GM12878 (cell line): ENCODE results near the gene SLCO2B1. TPM values are rescaled to one million over a fixed set of nuclear protein-coding genes. Genes with fewer than 3 reads are reported as not detected.

Experiments
- ATAC-seq: fragments of 200-7000 bp; cut with Tn5 transposase; 3 replicates; pipeline ENCODE4 v1.9.1; 2020; ENCODE audit warnings: mild to moderate bottlenecking, moderate library complexity
- BruUV-seq: library from RNA; stranded (reverse); fragments of 400-500 nt; replicated peaks from 2 replicates; lab custom pipeline; 2021; lab: Mats Ljungman, UMichigan
- CTCF ChIA-PET: fragments of 300-600 bp; sonication (Branson Sonifier 250); formaldehyde crosslinking; extraction: SDS; loops from one replicate; lab custom pipeline; 2021; ENCODE audit warnings: inconsistent platforms; lab: Yijun Ruan, JAX
- POLR2A ChIA-PET: fragments of 350-600 bp; formaldehyde crosslinking; extraction: SDS; loops from one replicate; lab custom pipeline; 2021; ENCODE audit warnings: inconsistent platforms; lab: Charles Lee
- RAD21 ChIA-PET: fragments of 300-600 bp; sonication (Branson Sonifier 250); formaldehyde crosslinking; loops from one replicate; lab custom pipeline; 2023; ENCODE audit warnings: antibody characterized with exemption; ENCODE audit not compliant: unreplicated experiment; lab: Charles Lee
- SMC1A ChIA-PET: fragments of 300-600 bp; sonication (Branson Sonifier 250); formaldehyde crosslinking; loops from one replicate; lab custom pipeline; 2023; ENCODE audit not compliant: unreplicated experiment, uncharacterized antibody; lab: Charles Lee
- DNase-seq: peaks from one replicate; pipeline ENCODE4 v3.0.0-alpha.2; 2011; ENCODE audit warnings: low read depth, low spot score
- FAIRE-seq: peaks from 3 replicates; lab custom pipeline; 2011; peaks lifted over from hg19 to GRCh38; lab: Jason Lieb, UNC
- H2AFZ ChIP-seq: 2 replicates; pipeline ENCODE4 v1.6.0; 2011; ENCODE audit warnings: low read depth, low read length, control low read depth; ENCODE audit not compliant: control insufficient read depth
- H3K27ac ChIP-seq: 2 replicates; pipeline ENCODE4 v1.5.1; 2011; ENCODE audit warnings: control low read depth; ENCODE audit not compliant: control insufficient read depth, insufficient read depth
- H3K27me3 ChIP-seq, 2 experiments: replicated peaks in 1 of 2; 2 replicates each; pipeline versions ENCODE4 v1.6.0 to v1.6.1; 2011; ENCODE audit warnings: low read length in 1 of 2; ENCODE audit not compliant: control insufficient read depth in 2 of 2, insufficient read depth in 2 of 2
- H3K36me3 ChIP-seq, 2 experiments: 2 replicates each; pipeline ENCODE4 v1.5.1; 2011; ENCODE audit warnings: low read length in 1 of 2; ENCODE audit not compliant: control insufficient read depth in 2 of 2, insufficient read depth in 2 of 2
- H3K4me1 ChIP-seq: 2 replicates; pipeline ENCODE4 v1.6.1; 2011; ENCODE audit warnings: mild to moderate bottlenecking, low read length, moderate library complexity, mixed read lengths; ENCODE audit not compliant: control insufficient read depth, insufficient read depth
- H3K4me2 ChIP-seq: 2 replicates; pipeline ENCODE4 v1.6.0; 2011; ENCODE audit warnings: control low read depth; ENCODE audit not compliant: control insufficient read depth, insufficient read depth
- H3K4me3 ChIP-seq: fragments of 200-600 bp; sonication (generic); 2 replicates; pipeline ENCODE4 v1.5.1; 2016
- H3K79me2 ChIP-seq: 2 replicates; pipeline ENCODE4 v1.6.0; 2011; ENCODE audit warnings: low read length; ENCODE audit not compliant: control insufficient read depth, insufficient read depth
- H3K9ac ChIP-seq: 2 replicates; pipeline ENCODE4 v1.8.0; 2011; ENCODE audit warnings: low read length, control low read depth, mixed read lengths; ENCODE audit not compliant: control insufficient read depth, insufficient read depth
- H3K9me3 ChIP-seq: replicated peaks from 3 replicates; pipeline ENCODE4 v1.5.1; 2011; ENCODE audit warnings: mild to moderate bottlenecking, low read length; ENCODE audit not compliant: control insufficient read depth, insufficient read depth
- H4K20me1 ChIP-seq: 2 replicates; pipeline ENCODE4 v1.6.0; 2011; ENCODE audit not compliant: control insufficient read depth, insufficient read depth
- FOS ChIP-seq: IDR thresholded peaks from 3 replicates; pipeline ENCODE4 v1.6.1; 2011; ENCODE audit warnings: borderline replicate concordance; ENCODE audit not compliant: insufficient read length; ENCODE audit errors: extremely low read depth
- GABPA ChIP-seq: IDR thresholded peaks from 2 replicates; pipeline ENCODE4 v1.6.1; 2014; ENCODE audit warnings: antibody characterized with exemption, low read depth, mild to moderate bottlenecking, inconsistent platforms
- JUNB ChIP-seq: IDR thresholded peaks from 2 replicates; pipeline ENCODE4 v1.6.1; 2016; ENCODE audit warnings: antibody characterized with exemption, mild to moderate bottlenecking
- SIX5 ChIP-seq: IDR thresholded peaks from 2 replicates; pipeline ENCODE4 v1.6.1; 2011; ENCODE audit warnings: mild to moderate bottlenecking, low read depth, low read length, moderate library complexity; ENCODE audit not compliant: severe bottlenecking
- SUPT20H ChIP-seq: IDR thresholded peaks from 2 replicates; pipeline ENCODE4 v1.6.1; 2011; ENCODE audit warnings: low read depth, mild to moderate bottlenecking, low read length, moderate library complexity, borderline replicate concordance; ENCODE audit not compliant: control insufficient read depth
- TAF1 ChIP-seq: IDR thresholded peaks from 2 replicates; pipeline ENCODE4 v1.6.1; 2011; ENCODE audit warnings: mild to moderate bottlenecking, low read depth, low read length, borderline replicate concordance
- WGBS: methylation state at CpG from one replicate; pipeline ENCODE4 v1.1.6; 2016; ENCODE audit warnings: low lambda C conversion rate; ENCODE audit not compliant: insufficient replicate concordance, insufficient coverage; ENCODE audit errors: missing lambda C conversion rate; 5-methylcytosine and 5-hydroxymethylcytosine counted together
- in situ Hi-C: fragments of 300-500 bp; cut with MboI; formaldehyde crosslinking; loops from 9 replicates; pipeline ENCODE4 v1.14.3; 2018; ENCODE audit warnings: mixed read lengths
- intact Hi-C: fragments of 100-400 bp; cut with micrococcal nuclease; formaldehyde crosslinking; loops from one replicate; pipeline ENCODE4 v1.14.2; 2022; ENCODE audit not compliant: unreplicated experiment
- polyA plus RNA-seq, 11 experiments: library from polyadenylated mRNA; depleted of rRNA in 4 of 11; unstranded in 6 of 11; stranded (reverse) in 5 of 11; fragments of >200 nt; fragmentation: Nextera tagmentation in 4 of 11; fragmentation: Illumina TruSeq in 1 of 11; extraction: Ambion mirVana in 4 of 11; extraction: Trizol in 1 of 11; gene quantifications; 1 replicate in 1 of 11; 2 replicates in 10 of 11; pipeline versions ENCODE4 v1.2.1 to v1.2.3, GENCODE V29; 2011 to 2016; ENCODE audit warnings: inconsistent platforms in 2 of 11, missing spikeins in 2 of 11, low read depth in 1 of 11
- total RNA-seq, 4 experiments: library from RNA; depleted of rRNA in 3 of 4; stranded (reverse); fragments of >200 nt in 3 of 4; fragmentation: Illumina TruSeq in 1 of 4; extraction: Trizol in 1 of 4; gene quantifications; 2 replicates each; pipeline versions ENCODE4 v1.2.1 to v1.2.3, GENCODE V29; 2013 to 2021
- TF ChIP-seq, protein P1 (sequence below): fragments of 450-650 bp; IDR thresholded peaks from 2 replicates; pipeline ENCODE4 v1.6.1; 2018; ENCODE audit warnings: mild to moderate bottlenecking, low read depth, moderate library complexity; ENCODE audit not compliant: partially characterized antibody
- TF ChIP-seq, protein P2 (sequence below): fragments of 450-650 bp; IDR thresholded peaks from 2 replicates; pipeline ENCODE4 v1.6.1; 2018; ENCODE audit warnings: borderline replicate concordance, mild to moderate bottlenecking; ENCODE audit not compliant: partially characterized antibody
- TF ChIP-seq, protein P3 (sequence below): fragments of 450-650 bp; IDR thresholded peaks from 2 replicates; pipeline ENCODE4 v1.6.1; 2014; ENCODE audit warnings: mild to moderate bottlenecking
- TF ChIP-seq, protein P4 (sequence below), 3 experiments: IDR thresholded peaks in 2 of 3; conservative IDR thresholded peaks in 1 of 3; 2 replicates each; pipeline ENCODE4 v1.5.1; 2011; ENCODE audit warnings: low read depth in 3 of 3, low read length in 3 of 3, mild to moderate bottlenecking in 3 of 3, control low read depth in 2 of 3, moderate library complexity in 2 of 3, inconsistent platforms in 1 of 3, mixed read lengths in 1 of 3; ENCODE audit not compliant: control insufficient read depth in 2 of 3, insufficient read depth in 1 of 3; ENCODE audit errors: extremely low read depth in 1 of 3
- TF ChIP-seq, protein P5 (sequence below): fragments of 450-650 bp; IDR thresholded peaks from 2 replicates; pipeline ENCODE4 v1.6.1; 2017; ENCODE audit warnings: low read depth, mild to moderate bottlenecking, moderate library complexity

The SLCO2B1 gene
- total and polyA plus RNA-seq, 10 of the 15 experiments (the other 5 are each of a cell fraction or from before 2014, with no cell fraction given) = 0.05 to 3.5 (median 0.93) TPM; not detected in 2

DNA sequence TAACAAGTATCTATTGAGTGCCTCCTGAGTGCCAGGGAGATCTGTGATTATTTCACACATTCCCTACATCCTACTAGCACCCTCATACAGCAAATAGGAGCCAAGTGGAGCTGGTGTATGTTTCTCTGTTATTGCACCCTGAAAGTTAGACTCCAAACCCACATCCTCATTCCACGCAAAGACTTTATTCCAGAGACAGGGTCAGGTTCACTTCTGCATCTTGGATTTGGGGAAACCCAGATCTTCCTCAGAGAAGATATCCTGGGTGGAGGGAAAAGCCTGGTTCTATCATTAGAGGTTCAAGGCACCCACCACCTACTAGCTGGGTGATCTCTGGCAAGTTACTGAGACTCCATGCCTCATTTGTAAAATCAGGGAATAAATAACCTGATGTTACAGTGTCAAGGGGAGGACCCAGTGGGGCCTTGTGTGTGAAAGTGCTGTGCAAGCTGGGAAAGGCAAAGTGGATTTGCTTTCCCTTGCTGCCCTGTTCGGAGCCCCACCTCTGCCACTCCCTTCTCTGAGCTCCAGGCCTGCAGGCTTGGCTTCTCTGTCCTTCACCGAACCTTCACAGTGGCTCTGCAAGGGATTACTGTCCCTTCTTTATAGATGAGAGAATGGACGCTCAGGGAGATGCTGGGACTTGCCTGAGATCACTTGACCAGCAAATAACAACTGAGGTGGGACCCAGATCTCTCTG lies 991 bp upstream of the SLCO2B1 start:
- BruUV-seq = no TSS peak
- no peaks in the 10 kb centered on the region for H4K20me1 ChIP-seq
- H3K79me2 ChIP-seq = no peaks in the 10 kb centered on the region
- H3K4me1 ChIP-seq = no peaks in the 10 kb centered on the region
- ChIA-PET POLR2A (no interaction called here), SMC1A (interaction anchor here (1.3 to 12.0 kb wide), 2 partner anchors 9 to 55 kb away, joined by 4 to 111 read pairs; no protein-coding TSS in a partner anchor), CTCF (interaction anchor here (0.8 to 3.1 kb wide), 5 partner anchors 9 to 115 kb away, joined by 3 to 18 read pairs (median 4); no protein-coding TSS in a partner anchor), RAD21 (interaction anchor here (0.9 to 1.3 kb wide), 3 partner anchors 9 to 127 kb away, joined by 3 read pairs; no protein-coding TSS in a partner anchor)
- no peak overlapping the region for H3K27ac ChIP-seq
- no peak overlapping the region for H3K9ac ChIP-seq
- no peak overlapping the region for H2AFZ ChIP-seq
- no peak for FAIRE-seq
- no peaks in the 10 kb centered on the region for H3K36me3 ChIP-seq
- no peak for ATAC-seq
- DNase-seq = no peak
- H3K4me2 ChIP-seq = no peak overlapping the region
- H3K4me3 ChIP-seq = no peak overlapping the region
- intact Hi-C loops (no loop called here), in situ Hi-C loops (loop anchor here (5.0 kb wide), 2 partner anchors 52 to 97 kb away; no protein-coding TSS in a partner anchor)
- no peaks in the 10 kb centered on the region for H3K9me3 ChIP-seq
- whole genome bisulfite sequencing = 1% methylated on average over 4 of the region's 4 CpGs
- no peaks in the 10 kb centered on the region for H3K27me3 ChIP-seq
- no peak for TF ChIP-seq TAF1
- TF ChIP-seq GABPA = no peak
- TF ChIP-seq FOS = no peak
- TF ChIP-seq, protein P1, sequence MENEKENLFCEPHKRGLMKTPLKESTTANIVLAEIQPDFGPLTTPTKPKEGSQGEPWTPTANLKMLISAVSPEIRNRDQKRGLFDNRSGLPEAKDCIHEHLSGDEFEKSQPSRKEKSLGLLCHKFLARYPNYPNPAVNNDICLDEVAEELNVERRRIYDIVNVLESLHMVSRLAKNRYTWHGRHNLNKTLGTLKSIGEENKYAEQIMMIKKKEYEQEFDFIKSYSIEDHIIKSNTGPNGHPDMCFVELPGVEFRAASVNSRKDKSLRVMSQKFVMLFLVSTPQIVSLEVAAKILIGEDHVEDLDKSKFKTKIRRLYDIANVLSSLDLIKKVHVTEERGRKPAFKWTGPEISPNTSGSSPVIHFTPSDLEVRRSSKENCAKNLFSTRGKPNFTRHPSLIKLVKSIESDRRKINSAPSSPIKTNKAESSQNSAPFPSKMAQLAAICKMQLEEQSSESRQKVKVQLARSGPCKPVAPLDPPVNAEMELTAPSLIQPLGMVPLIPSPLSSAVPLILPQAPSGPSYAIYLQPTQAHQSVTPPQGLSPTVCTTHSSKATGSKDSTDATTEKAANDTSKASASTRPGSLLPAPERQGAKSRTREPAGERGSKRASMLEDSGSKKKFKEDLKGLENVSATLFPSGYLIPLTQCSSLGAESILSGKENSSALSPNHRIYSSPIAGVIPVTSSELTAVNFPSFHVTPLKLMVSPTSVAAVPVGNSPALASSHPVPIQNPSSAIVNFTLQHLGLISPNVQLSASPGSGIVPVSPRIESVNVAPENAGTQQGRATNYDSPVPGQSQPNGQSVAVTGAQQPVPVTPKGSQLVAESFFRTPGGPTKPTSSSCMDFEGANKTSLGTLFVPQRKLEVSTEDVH = no peak
- TF ChIP-seq, protein P2, sequence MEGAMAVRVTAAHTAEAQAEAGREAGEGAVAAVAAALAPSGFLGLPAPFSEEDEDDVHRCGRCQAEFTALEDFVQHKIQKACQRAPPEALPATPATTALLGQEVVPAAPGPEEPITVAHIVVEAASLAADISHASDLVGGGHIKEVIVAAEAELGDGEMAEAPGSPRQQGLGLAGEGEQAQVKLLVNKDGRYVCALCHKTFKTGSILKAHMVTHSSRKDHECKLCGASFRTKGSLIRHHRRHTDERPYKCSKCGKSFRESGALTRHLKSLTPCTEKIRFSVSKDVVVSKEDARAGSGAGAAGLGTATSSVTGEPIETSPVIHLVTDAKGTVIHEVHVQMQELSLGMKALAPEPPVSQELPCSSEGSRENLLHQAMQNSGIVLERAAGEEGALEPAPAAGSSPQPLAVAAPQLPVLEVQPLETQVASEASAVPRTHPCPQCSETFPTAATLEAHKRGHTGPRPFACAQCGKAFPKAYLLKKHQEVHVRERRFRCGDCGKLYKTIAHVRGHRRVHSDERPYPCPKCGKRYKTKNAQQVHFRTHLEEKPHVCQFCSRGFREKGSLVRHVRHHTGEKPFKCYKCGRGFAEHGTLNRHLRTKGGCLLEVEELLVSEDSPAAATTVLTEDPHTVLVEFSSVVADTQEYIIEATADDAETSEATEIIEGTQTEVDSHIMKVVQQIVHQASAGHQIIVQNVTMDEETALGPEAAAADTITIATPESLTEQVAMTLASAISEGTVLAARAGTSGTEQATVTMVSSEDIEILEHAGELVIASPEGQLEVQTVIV = no peak
- TF ChIP-seq JUNB = no peak
- TF ChIP-seq SUPT20H = no peak
- no peak for TF ChIP-seq SIX5
- TF ChIP-seq, protein P3, sequence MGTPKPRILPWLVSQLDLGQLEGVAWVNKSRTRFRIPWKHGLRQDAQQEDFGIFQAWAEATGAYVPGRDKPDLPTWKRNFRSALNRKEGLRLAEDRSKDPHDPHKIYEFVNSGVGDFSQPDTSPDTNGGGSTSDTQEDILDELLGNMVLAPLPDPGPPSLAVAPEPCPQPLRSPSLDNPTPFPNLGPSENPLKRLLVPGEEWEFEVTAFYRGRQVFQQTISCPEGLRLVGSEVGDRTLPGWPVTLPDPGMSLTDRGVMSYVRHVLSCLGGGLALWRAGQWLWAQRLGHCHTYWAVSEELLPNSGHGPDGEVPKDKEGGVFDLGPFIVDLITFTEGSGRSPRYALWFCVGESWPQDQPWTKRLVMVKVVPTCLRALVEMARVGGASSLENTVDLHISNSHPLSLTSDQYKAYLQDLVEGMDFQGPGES = no peak
- TF ChIP-seq, protein P4, sequence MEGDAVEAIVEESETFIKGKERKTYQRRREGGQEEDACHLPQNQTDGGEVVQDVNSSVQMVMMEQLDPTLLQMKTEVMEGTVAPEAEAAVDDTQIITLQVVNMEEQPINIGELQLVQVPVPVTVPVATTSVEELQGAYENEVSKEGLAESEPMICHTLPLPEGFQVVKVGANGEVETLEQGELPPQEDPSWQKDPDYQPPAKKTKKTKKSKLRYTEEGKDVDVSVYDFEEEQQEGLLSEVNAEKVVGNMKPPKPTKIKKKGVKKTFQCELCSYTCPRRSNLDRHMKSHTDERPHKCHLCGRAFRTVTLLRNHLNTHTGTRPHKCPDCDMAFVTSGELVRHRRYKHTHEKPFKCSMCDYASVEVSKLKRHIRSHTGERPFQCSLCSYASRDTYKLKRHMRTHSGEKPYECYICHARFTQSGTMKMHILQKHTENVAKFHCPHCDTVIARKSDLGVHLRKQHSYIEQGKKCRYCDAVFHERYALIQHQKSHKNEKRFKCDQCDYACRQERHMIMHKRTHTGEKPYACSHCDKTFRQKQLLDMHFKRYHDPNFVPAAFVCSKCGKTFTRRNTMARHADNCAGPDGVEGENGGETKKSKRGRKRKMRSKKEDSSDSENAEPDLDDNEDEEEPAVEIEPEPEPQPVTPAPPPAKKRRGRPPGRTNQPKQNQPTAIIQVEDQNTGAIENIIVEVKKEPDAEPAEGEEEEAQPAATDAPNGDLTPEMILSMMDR (IDR thresholded peaks at IDR 0.05 in 2 of 3, conservative IDR thresholded peaks at IDR 0.05 in 1 of 3; ENCODE audit: control insufficient read depth in 2 of 3, extremely low read depth in 1 of 3, insufficient read depth in 1 of 3, low read depth in 3 of 3, low read length in 3 of 3) = no peak
- TF ChIP-seq, protein P5, sequence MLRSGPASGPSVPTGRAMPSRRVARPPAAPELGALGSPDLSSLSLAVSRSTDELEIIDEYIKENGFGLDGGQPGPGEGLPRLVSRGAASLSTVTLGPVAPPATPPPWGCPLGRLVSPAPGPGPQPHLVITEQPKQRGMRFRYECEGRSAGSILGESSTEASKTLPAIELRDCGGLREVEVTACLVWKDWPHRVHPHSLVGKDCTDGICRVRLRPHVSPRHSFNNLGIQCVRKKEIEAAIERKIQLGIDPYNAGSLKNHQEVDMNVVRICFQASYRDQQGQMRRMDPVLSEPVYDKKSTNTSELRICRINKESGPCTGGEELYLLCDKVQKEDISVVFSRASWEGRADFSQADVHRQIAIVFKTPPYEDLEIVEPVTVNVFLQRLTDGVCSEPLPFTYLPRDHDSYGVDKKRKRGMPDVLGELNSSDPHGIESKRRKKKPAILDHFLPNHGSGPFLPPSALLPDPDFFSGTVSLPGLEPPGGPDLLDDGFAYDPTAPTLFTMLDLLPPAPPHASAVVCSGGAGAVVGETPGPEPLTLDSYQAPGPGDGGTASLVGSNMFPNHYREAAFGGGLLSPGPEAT = no peak
